H1 (cell line): ENCODE results near the gene FGD4. TPM values are rescaled to one million over a fixed set of nuclear protein-coding genes. Genes with fewer than 3 reads are reported as not detected.
A peak's percentile ranks its signal among the peaks of the same experiment; 100 is the strongest.

Experiments
- CTCF ChIA-PET: fragments of 300-600 bp; sonication (Branson Sonifier 250); formaldehyde crosslinking; loops from one replicate; lab custom pipeline; 2021; ENCODE audit not compliant: partially characterized antibody; lab: Charles Lee
- POLR2A ChIA-PET: fragments of 300-600 bp; sonication (Branson Sonifier 250); formaldehyde crosslinking; loops from one replicate; lab custom pipeline; 2021; ENCODE audit warnings: inconsistent platforms; ENCODE audit not compliant: partially characterized antibody; lab: Charles Lee
- DNase-seq, 2 experiments: peaks; one replicate each; pipeline versions ENCODE4 v3.0.0 to v3.0.0-alpha.2; 2010 to 2022; ENCODE audit warnings: low spot score in 2 of 2, low read depth in 1 of 2, mixed read lengths in 1 of 2
- FAIRE-seq: peaks from 2 replicates; lab custom pipeline; 2011; peaks lifted over from hg19 to GRCh38; lab: Jason Lieb, UNC
- H2AFZ ChIP-seq: 2 replicates; pipeline ENCODE4 v1.8.1; 2012; ENCODE audit warnings: low read length, inconsistent platforms
- H2AK5ac ChIP-seq: 2 replicates; pipeline ENCODE4 v1.6.1; 2013; ENCODE audit warnings: low read depth, low read length
- H2BK120ac ChIP-seq: replicated peaks from 2 replicates; pipeline ENCODE3; 2013; ENCODE audit warnings: low read depth, low read length, inconsistent platforms
- H2BK12ac ChIP-seq: 2 replicates; pipeline ENCODE4 v1.6.1; 2013; ENCODE audit warnings: low read depth, low read length
- H2BK15ac ChIP-seq: 2 replicates; pipeline ENCODE4 v1.6.1; 2013; ENCODE audit warnings: low read length
- H2BK20ac ChIP-seq: 2 replicates; pipeline ENCODE4 v1.6.1; 2013; ENCODE audit warnings: low read length
- H2BK5ac ChIP-seq: 2 replicates; pipeline ENCODE4 v1.6.1; 2013; ENCODE audit warnings: low read depth, low read length
- H3K14ac ChIP-seq: 2 replicates; pipeline ENCODE4 v1.6.1; 2013; ENCODE audit warnings: inconsistent platforms; ENCODE audit not compliant: insufficient read length
- H3K18ac ChIP-seq: 2 replicates; pipeline ENCODE4 v1.6.1; 2013; ENCODE audit warnings: low read length; ENCODE audit errors: extremely low read depth
- H3K23ac ChIP-seq: 2 replicates; pipeline ENCODE4 v1.6.1; 2013; ENCODE audit warnings: inconsistent platforms; ENCODE audit not compliant: insufficient read length
- H3K23me2 ChIP-seq: 2 replicates; pipeline ENCODE4 v1.6.1; 2013; ENCODE audit warnings: low read depth, low read length
- H3K27ac ChIP-seq: 2 replicates; pipeline ENCODE4 v1.6.1; 2011; ENCODE audit warnings: low read depth, low read length, inconsistent platforms
- H3K27me3 ChIP-seq, 4 experiments: replicated peaks in 1 of 4; 1 replicate in 1 of 4; 2 replicates in 3 of 4; pipeline versions ENCODE4 v1.6.1 to v1.8.1; 2011 to 2013; ENCODE audit warnings: low read length in 3 of 4, mild to moderate bottlenecking in 3 of 4, inconsistent platforms in 2 of 4, mixed read lengths in 2 of 4, moderate library complexity in 1 of 4; ENCODE audit not compliant: control insufficient read depth in 3 of 4, insufficient read depth in 3 of 4; ENCODE audit errors: extremely low read depth in 1 of 4
- H3K36me3 ChIP-seq, 4 experiments: 2 replicates each; pipeline versions ENCODE4 v1.6.1 to v1.8.1; 2011 to 2013; ENCODE audit warnings: mild to moderate bottlenecking in 4 of 4, low read length in 3 of 4, moderate library complexity in 2 of 4, control low read depth in 1 of 4, inconsistent platforms in 1 of 4; ENCODE audit not compliant: insufficient read depth in 4 of 4, control insufficient read depth in 2 of 4
- H3K4ac ChIP-seq: replicated peaks from 2 replicates; pipeline ENCODE3; 2013; ENCODE audit warnings: low read length, low read depth, mixed read lengths, inconsistent platforms; ENCODE audit not compliant: insufficient read length
- H3K4me1 ChIP-seq, 4 experiments: replicated peaks in 1 of 4; 1 replicate in 1 of 4; 2 replicates in 3 of 4; pipeline versions ENCODE4 v1.6.1 to v1.8.1; 2011 to 2013; ENCODE audit warnings: low read length in 3 of 4, inconsistent platforms in 2 of 4, mixed read lengths in 1 of 4; ENCODE audit not compliant: insufficient read depth in 4 of 4, control insufficient read depth in 3 of 4
- H3K4me2 ChIP-seq, 2 experiments: 2 replicates each; pipeline versions ENCODE4 v1.6.1 to v1.8.1; 2011 to 2013; ENCODE audit warnings: low read depth in 2 of 2, low read length in 2 of 2, control low read depth in 1 of 2, inconsistent platforms in 1 of 2, mild to moderate bottlenecking in 1 of 2; ENCODE audit not compliant: insufficient read depth in 1 of 2
- H3K4me3 ChIP-seq, 4 experiments: fragments of 200-600, 300-600 bp in 1 of 4; sonication (generic), shearing (Covaris generic), sonication (Bioruptor Twin) in 1 of 4; 2 replicates each; pipeline versions ENCODE4 v1.5.1 to v1.8.1; 2011 to 2016; ENCODE audit warnings: low read length in 4 of 4, low read depth in 3 of 4, control low read depth in 2 of 4, inconsistent platforms in 2 of 4, mild to moderate bottlenecking in 2 of 4, mixed read lengths in 1 of 4, moderate library complexity in 1 of 4; ENCODE audit not compliant: insufficient read depth in 2 of 4; ENCODE audit errors: extremely low read depth in 1 of 4
- H3K56ac ChIP-seq: replicated peaks from 2 replicates; pipeline ENCODE3; 2013; ENCODE audit warnings: low read depth, mild to moderate bottlenecking, mixed read lengths, low read length, inconsistent platforms; ENCODE audit not compliant: insufficient read length
- H3K79me1 ChIP-seq: 2 replicates; pipeline ENCODE4 v1.6.1; 2013; ENCODE audit warnings: low read depth, low read length, control low read depth
- H3K79me2 ChIP-seq, 2 experiments: 2 replicates each; pipeline versions ENCODE4 v1.6.1 to v1.8.1; 2012 to 2013; ENCODE audit warnings: low read length in 2 of 2, mild to moderate bottlenecking in 2 of 2, inconsistent platforms in 1 of 2; ENCODE audit not compliant: insufficient read depth in 2 of 2, control insufficient read depth in 1 of 2
- H3K9ac ChIP-seq, 4 experiments: replicated peaks in 1 of 4; 1 replicate in 1 of 4; 2 replicates in 3 of 4; pipeline versions ENCODE4 v1.6.1 to v1.8.1; 2011 to 2013; ENCODE audit warnings: low read depth in 3 of 4, low read length in 3 of 4, control low read depth in 2 of 4, mild to moderate bottlenecking in 2 of 4, moderate library complexity in 2 of 4, inconsistent platforms in 1 of 4; ENCODE audit errors: extremely low read depth in 1 of 4
- H3K9me3 ChIP-seq, 2 experiments: 2 replicates each; pipeline versions ENCODE4 v1.6.1 to v1.8.1; 2012 to 2013; ENCODE audit warnings: mild to moderate bottlenecking in 2 of 2, moderate library complexity in 2 of 2, control low read depth in 1 of 2, inconsistent platforms in 1 of 2, low read depth in 1 of 2, low read length in 1 of 2, mixed read lengths in 1 of 2; ENCODE audit not compliant: insufficient read depth in 2 of 2
- H4K20me1 ChIP-seq, 2 experiments: replicated peaks in 1 of 2; 2 replicates each; pipeline versions ENCODE3 to v1.8.1; 2011 to 2013; ENCODE audit warnings: inconsistent platforms in 2 of 2, low read length in 2 of 2, mild to moderate bottlenecking in 1 of 2; ENCODE audit not compliant: insufficient read depth in 2 of 2, control insufficient read depth in 1 of 2
- H4K5ac ChIP-seq: 2 replicates; pipeline ENCODE4 v1.6.1; 2013; ENCODE audit warnings: low read length, low read depth, mixed read lengths, inconsistent platforms; ENCODE audit not compliant: insufficient read length
- H4K8ac ChIP-seq: 2 replicates; pipeline ENCODE4 v1.8.0; 2013; ENCODE audit warnings: mild to moderate bottlenecking, moderate library complexity, low read length, inconsistent platforms; ENCODE audit not compliant: insufficient read depth; ENCODE audit errors: extremely low read depth
- H4K91ac ChIP-seq: replicated peaks from 2 replicates; pipeline ENCODE3; 2013; ENCODE audit warnings: low read length, mixed read lengths, inconsistent platforms; ENCODE audit not compliant: insufficient read length
- CBX5 ChIP-seq: fragments of 300-800, 300-1000 bp; sonication (generic); IDR thresholded peaks from 2 replicates; pipeline ENCODE4 v1.7.1; 2016; ENCODE audit warnings: antibody characterized with exemption, low read length, low read depth
- CREB1 ChIP-seq: IDR thresholded peaks from 2 replicates; pipeline ENCODE4 v1.6.1; 2012; ENCODE audit warnings: inconsistent platforms
- HDAC2 ChIP-seq, 2 experiments: fragments of 300-600 bp in 1 of 2; sonication (generic) in 1 of 2; IDR thresholded peaks; 2 replicates each; pipeline ENCODE4 v1.6.1; 2011 to 2012; ENCODE audit warnings: low read depth in 2 of 2, low read length in 2 of 2, mild to moderate bottlenecking in 2 of 2, moderate library complexity in 2 of 2, borderline replicate concordance in 1 of 2, inconsistent platforms in 1 of 2
- NRF1 ChIP-seq: IDR thresholded peaks from 2 replicates; pipeline ENCODE4 v1.6.1; 2011; ENCODE audit warnings: mild to moderate bottlenecking, low read depth, low read length, improper control_type of control experiment
- PHF8 ChIP-seq: fragments of 200-600 bp; sonication (generic); conservative IDR thresholded peaks from 2 replicates; pipeline ENCODE4 v1.7.1; 2012; ENCODE audit warnings: low read depth, mild to moderate bottlenecking, inconsistent platforms, low read length, moderate library complexity
- SIN3A ChIP-seq, 2 experiments: IDR thresholded peaks in 1 of 2; conservative IDR thresholded peaks in 1 of 2; 2 replicates each; pipeline ENCODE4 v1.6.1; 2011 to 2012; ENCODE audit warnings: low read length in 2 of 2, improper control_type of control experiment in 1 of 2, low read depth in 1 of 2, mild to moderate bottlenecking in 1 of 2
- SP4 ChIP-seq: IDR thresholded peaks from 2 replicates; pipeline ENCODE4 v1.6.1; 2012; ENCODE audit warnings: low read length, inconsistent platforms
- SRF ChIP-seq: IDR thresholded peaks from 2 replicates; pipeline ENCODE4 v1.6.1; 2011; ENCODE audit warnings: mild to moderate bottlenecking, low read depth, low read length, moderate library complexity
- WGBS, 2 experiments: shearing (Covaris generic) in 1 of 2; methylation state at CpG; one replicate each; pipeline versions ENCODE4 v1.1.6 to v1.1.7; 2013 to 2015; ENCODE audit warnings: low lambda C conversion rate in 2 of 2, mixed read lengths in 2 of 2, inconsistent platforms in 1 of 2, low coverage in 1 of 2, missing lambda C conversion rate in 1 of 2; ENCODE audit not compliant: insufficient replicate concordance in 2 of 2, insufficient coverage in 1 of 2, insufficient read length in 1 of 2; ENCODE audit errors: extremely low coverage in 1 of 2, missing lambda C conversion rate in 1 of 2; 5-methylcytosine and 5-hydroxymethylcytosine counted together
- polyA plus RNA-seq, 7 experiments: library from polyadenylated mRNA; depleted of rRNA in 3 of 7; stranded (reverse) in 5 of 7; unstranded in 2 of 7; fragments of >200 nt in 5 of 7; fragments of 200-250 nt in 2 of 7; gene quantifications; 1 replicate in 5 of 7; 2 replicates in 1 of 7; 4 replicates in 1 of 7; pipeline versions ENCODE4 v1.2.1 to v1.2.3, GENCODE V29; 2011 to 2013; ENCODE audit warnings: missing spikeins in 2 of 7, mixed read lengths in 2 of 7
- total RNA-seq: library from RNA; stranded (reverse); fragmentation: NEBNext Ultra II Directional; extraction: Animal tissue kit (Norgen Biotek cat#: 25700); gene quantifications from 2 replicates; pipeline ENCODE4 v1.2.1, GENCODE V29; 2021
- TF ChIP-seq, protein P1 (sequence below): IDR thresholded peaks from 2 replicates; pipeline ENCODE4 v1.6.1; 2012; ENCODE audit warnings: low read length, inconsistent platforms
- TF ChIP-seq, protein P2 (sequence below): IDR thresholded peaks from 2 replicates; pipeline ENCODE4 v1.6.1; 2011; ENCODE audit warnings: low read depth, mild to moderate bottlenecking, low read length; ENCODE audit not compliant: insufficient read depth

Gene FGD4
- total and polyA plus RNA-seq, 2 of the 8 experiments (the other 6 are each of a cell fraction or from before 2014, with no cell fraction given): 8.5 to 48.2 TPM

DNA sequence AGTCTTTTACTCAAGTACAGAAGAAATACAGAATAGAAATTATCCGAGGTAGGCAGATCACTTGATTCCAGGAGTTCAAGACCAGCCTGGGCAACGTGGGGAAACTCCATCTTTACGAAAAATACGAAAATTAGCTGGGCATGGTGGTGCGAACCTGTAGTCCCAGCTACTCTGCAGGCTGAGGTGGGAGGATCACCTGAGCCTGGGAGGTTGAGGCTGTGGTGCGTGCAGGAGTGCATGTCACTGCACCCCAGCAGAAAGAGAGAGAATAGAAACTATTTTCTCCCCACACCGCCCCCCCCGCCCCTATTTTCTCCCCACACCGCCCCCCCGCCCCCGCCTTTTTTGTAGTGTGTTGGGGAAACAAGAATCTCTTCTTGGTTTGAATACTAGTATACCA, 281.9 kb downstream of the FGD4 start:
- no peak overlapping the region for H2AK5ac ChIP-seq
- 0 out of 2 replicates have a peak, but pooled peaks cover 2% of the 10 kb centered on the region for H3K23me2 ChIP-seq
- peaks cover 0 to 2% (median 0%) of the 10 kb centered on the region in 4 experiments; a peak in 1 of 7 replicates for H3K4me1 ChIP-seq
- H3K4me2 ChIP-seq: no peak overlapping the region; a peak in 3 of 4 replicates
- no peak overlapping the region for H3K4ac ChIP-seq
- peaks cover 8 to 64% of the 10 kb centered on the region in 2 experiments; a peak in 3 of 4 replicates for H3K79me2 ChIP-seq
- no peak overlapping the region for H2BK15ac ChIP-seq
- no peak overlapping the region for H2BK12ac ChIP-seq
- no peaks in the 10 kb centered on the region for H3K36me3 ChIP-seq
- H2BK20ac ChIP-seq: no peak overlapping the region
- no peak overlapping the region for H3K18ac ChIP-seq
- H2BK5ac ChIP-seq: no peak overlapping the region
- no peak overlapping the region for H4K91ac ChIP-seq
- H3K9me3 ChIP-seq: no peaks in the 10 kb centered on the region
- H3K27ac ChIP-seq: no peak overlapping the region
- WGBS, 2 experiments: 81% methylated on average over 6 of the region's 11 CpGs; no CpG with 5 or more reads in 1 of the 2 experiments
- DNase-seq (peak in 1 of 2 experiments; percentile 17), FAIRE-seq (no peak)
- peak overlapping the region in 1 of 4 experiments; percentile 97; a peak in 1 of 8 replicates for H3K4me3 ChIP-seq
- no peak overlapping the region for H3K56ac ChIP-seq
- ChIA-PET CTCF (interaction anchor here (0.5 to 1.2 kb wide), 2 partner anchors 9 to 259 kb away, joined by 3 to 4 read pairs; no protein-coding TSS in a partner anchor), POLR2A (interaction anchor here (0.6 to 1.0 kb wide), 2 partner anchors 641 to 1022 kb away, joined by 3 read pairs; partner anchors contain the start of gene ETFBKMT)
- H3K79me1 ChIP-seq: no peaks in the 10 kb centered on the region; the same call in none of the 2 replicates
- H4K8ac ChIP-seq: no peak overlapping the region
- no peaks in the 10 kb centered on the region for H3K27me3 ChIP-seq
- no peak overlapping the region for H3K23ac ChIP-seq
- H3K9ac ChIP-seq: no peak overlapping the region
- H2BK120ac ChIP-seq: no peak overlapping the region
- no peak overlapping the region for H2AFZ ChIP-seq
- H4K5ac ChIP-seq: no peak overlapping the region
- H3K14ac ChIP-seq: no peak overlapping the region
- peaks cover 0 to 2% of the 10 kb centered on the region in 2 experiments for H4K20me1 ChIP-seq
- TF ChIP-seq HDAC2 (IDR thresholded peaks at IDR 0.05; ENCODE audit: borderline replicate concordance in 1 of 2, low read depth in 2 of 2, low read length in 2 of 2): no peak
- TF ChIP-seq SRF: no peak
- no peak for TF ChIP-seq SP4
- TF ChIP-seq CREB1: no peak
- no peak for TF ChIP-seq PHF8
- no peak for TF ChIP-seq CBX5
- TF ChIP-seq NRF1: no peak
- TF ChIP-seq, protein P1, sequence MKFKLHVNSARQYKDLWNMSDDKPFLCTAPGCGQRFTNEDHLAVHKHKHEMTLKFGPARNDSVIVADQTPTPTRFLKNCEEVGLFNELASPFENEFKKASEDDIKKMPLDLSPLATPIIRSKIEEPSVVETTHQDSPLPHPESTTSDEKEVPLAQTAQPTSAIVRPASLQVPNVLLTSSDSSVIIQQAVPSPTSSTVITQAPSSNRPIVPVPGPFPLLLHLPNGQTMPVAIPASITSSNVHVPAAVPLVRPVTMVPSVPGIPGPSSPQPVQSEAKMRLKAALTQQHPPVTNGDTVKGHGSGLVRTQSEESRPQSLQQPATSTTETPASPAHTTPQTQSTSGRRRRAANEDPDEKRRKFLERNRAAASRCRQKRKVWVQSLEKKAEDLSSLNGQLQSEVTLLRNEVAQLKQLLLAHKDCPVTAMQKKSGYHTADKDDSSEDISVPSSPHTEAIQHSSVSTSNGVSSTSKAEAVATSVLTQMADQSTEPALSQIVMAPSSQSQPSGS: no peak
- TF ChIP-seq, protein P2, sequence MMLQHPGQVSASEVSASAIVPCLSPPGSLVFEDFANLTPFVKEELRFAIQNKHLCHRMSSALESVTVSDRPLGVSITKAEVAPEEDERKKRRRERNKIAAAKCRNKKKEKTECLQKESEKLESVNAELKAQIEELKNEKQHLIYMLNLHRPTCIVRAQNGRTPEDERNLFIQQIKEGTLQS: no peak
- no peak for TF ChIP-seq SIN3A (conservative IDR thresholded peaks at IDR 0.05 in 1 of 2, IDR thresholded peaks at IDR 0.05 in 1 of 2; ENCODE audit: low read depth in 1 of 2, low read length in 2 of 2)
